Activated naive CD4-positive, alpha-beta T cell treated with anti-CD3 and anti-CD28 coated beads, Interleukin-2, amount 50 U/mL, for 24 hours (primary cell): ENCODE measurements around the gene SIPA1L3.
A peak's percentile ranks its signal among the peaks of the same experiment; 100 is the strongest.
"Not testable (repeated sequence)": the region's sequence is repeated elsewhere in the genome, so short reads cannot be mapped to it uniquely, and the experiment has no call there.

ENCODE experiments used
- H3K27ac Mint-ChIP-seq: one replicate; pipeline ENCODE4 v1.8.0; 2021; ENCODE audit warnings: mild to moderate bottlenecking, mixed read lengths
- H3K27me3 Mint-ChIP-seq: one replicate; pipeline ENCODE4 v1.8.0; 2021; ENCODE audit warnings: mixed read lengths
- H3K36me3 Mint-ChIP-seq: one replicate; pipeline ENCODE4 v1.8.0; 2021; ENCODE audit warnings: mixed read lengths
- H3K4me1 Mint-ChIP-seq: one replicate; pipeline ENCODE4 v1.8.0; 2021; ENCODE audit warnings: mixed read lengths
- H3K4me3 Mint-ChIP-seq: one replicate; pipeline ENCODE4 v1.8.0; 2021; ENCODE audit warnings: mild to moderate bottlenecking, mixed read lengths
- H3K9me3 Mint-ChIP-seq: one replicate; pipeline ENCODE4 v1.8.0; 2021; ENCODE audit warnings: mixed read lengths

The SIPA1L3 gene, protein sequence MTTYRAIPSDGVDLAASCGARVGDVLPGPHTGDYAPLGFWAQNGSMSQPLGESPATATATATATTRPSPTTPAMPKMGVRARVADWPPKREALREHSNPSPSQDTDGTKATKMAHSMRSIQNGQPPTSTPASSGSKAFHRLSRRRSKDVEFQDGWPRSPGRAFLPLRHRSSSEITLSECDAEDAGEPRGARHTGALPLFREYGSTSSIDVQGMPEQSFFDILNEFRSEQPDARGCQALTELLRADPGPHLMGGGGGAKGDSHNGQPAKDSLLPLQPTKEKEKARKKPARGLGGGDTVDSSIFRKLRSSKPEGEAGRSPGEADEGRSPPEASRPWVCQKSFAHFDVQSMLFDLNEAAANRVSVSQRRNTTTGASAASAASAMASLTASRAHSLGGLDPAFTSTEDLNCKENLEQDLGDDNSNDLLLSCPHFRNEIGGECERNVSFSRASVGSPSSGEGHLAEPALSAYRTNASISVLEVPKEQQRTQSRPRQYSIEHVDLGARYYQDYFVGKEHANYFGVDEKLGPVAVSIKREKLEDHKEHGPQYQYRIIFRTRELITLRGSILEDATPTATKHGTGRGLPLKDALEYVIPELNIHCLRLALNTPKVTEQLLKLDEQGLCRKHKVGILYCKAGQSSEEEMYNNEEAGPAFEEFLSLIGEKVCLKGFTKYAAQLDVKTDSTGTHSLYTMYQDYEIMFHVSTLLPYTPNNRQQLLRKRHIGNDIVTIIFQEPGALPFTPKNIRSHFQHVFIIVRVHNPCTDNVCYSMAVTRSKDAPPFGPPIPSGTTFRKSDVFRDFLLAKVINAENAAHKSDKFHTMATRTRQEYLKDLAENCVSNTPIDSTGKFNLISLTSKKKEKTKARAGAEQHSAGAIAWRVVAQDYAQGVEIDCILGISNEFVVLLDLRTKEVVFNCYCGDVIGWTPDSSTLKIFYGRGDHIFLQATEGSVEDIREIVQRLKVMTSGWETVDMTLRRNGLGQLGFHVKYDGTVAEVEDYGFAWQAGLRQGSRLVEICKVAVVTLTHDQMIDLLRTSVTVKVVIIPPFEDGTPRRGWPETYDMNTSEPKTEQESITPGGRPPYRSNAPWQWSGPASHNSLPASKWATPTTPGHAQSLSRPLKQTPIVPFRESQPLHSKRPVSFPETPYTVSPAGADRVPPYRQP (N-terminal part only)

DNA sequence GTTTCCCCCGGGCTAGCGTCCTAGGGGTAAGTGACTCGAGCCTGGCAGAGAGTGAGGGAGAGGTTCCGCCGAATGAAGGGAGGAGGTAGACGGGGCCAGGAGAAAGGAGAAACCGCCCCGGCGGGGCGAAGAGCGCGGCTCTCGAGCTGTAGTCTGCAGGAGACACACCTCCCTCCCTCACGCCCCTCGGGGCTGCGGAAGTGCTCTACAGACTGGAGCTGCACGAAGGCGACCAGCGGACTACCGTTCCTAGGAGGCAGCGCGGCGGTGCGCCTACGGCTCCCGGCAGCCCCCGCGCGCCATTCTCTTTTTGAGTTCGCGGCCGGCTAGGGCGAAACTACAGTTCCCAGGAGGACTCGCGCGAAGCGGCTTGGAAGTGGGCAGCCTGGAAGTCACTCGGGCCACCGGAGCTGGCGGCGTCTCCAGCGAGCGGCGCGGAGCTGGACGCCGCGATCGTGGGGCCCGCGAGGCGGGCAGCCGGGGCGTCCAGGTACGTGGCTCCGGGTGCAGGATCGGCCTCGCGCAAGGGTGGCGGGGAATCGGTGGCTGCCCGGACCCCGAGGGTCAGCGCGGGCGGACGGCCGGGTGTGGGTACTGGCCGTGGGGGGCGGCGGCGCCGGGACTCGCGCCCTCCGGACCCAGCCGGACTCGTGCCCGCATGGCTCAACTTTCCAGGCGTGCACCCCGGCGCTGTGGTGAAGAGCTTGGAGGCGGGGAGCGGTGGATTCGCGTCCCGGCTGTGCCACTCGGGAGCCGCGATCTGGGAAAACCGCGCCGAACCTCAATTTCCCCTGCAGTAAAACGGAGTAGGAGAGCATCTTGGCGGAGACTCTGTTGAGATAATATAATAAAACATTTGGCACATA, at the start of gene SIPA1L3:
Gene SIPA1L3, plus strand, starts transcription at position 340 of the 866 bp plus-strand sequence. CDS start 174,358 bp downstream, outside the sequence.
- peak within 1 kb of the TSS; percentile 83 for H3K27ac Mint-ChIP-seq

DNA sequence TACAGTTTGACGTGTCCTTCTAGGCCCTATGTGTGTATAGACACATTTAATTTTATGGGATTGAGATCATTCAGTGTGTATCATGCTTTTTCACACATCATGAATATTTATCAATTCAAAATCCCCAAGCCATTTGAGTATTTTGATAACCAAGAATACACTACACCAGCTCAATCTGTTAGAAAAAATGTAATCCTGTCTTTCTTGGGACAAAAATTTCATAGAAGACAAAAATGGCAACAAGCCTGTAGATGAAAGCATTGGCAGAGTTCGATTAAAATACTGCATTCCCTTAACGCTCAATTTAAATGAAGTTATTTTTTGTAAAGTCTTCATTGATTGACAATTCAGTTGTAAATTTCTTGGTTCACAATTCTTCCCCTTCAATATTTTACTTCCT, 42.5 kb upstream of the SIPA1L3 start:
- no peak overlapping the region for H3K27ac Mint-ChIP-seq
- H3K4me3 Mint-ChIP-seq = no peak overlapping the region
- no peaks in the 10 kb centered on the region for H3K4me1 Mint-ChIP-seq
- no peaks in the 10 kb centered on the region for H3K36me3 Mint-ChIP-seq
- H3K9me3 Mint-ChIP-seq = no peaks in the 10 kb centered on the region
- peaks cover 3% of the 10 kb centered on the region for H3K27me3 Mint-ChIP-seq

More for the DNA sequence above, at the start of gene SIPA1L3:
- Mint-ChIP-seq H3K4me3 (peak within 1 kb of the TSS; percentile 84), H3K4me1 (peaks cover 32% of the 10 kb centered on the region), H3K36me3 (no peaks in the 10 kb centered on the region), H3K27me3 (no peaks in the 10 kb centered on the region), H3K9me3 (no peaks in the 10 kb centered on the region)

DNA sequence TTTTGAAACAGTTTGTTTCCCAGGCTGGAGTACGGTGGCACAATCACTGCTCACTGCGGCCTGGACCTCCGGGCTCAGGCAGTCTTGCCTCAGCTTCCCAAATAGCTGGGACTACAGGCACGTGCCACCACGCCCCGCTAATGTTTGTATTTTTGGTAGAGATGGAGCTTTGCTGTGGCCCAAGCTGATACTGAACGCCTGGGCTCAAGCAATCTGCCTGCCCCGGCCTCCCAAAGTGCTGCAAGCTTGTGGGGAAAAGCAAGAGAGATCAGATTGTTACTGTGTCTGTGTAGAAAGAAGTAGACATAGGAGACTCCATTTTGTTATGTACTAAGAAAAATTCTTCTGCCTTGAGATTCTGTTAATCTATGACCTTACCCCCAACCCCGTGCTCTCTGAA, 41.1 kb upstream of the SIPA1L3 start:
- H3K4me1 Mint-ChIP-seq, H3K36me3 Mint-ChIP-seq, H3K27ac Mint-ChIP-seq, H3K9me3 Mint-ChIP-seq, H3K4me3 Mint-ChIP-seq, H3K27me3 Mint-ChIP-seq: not testable (repeated sequence)

DNA sequence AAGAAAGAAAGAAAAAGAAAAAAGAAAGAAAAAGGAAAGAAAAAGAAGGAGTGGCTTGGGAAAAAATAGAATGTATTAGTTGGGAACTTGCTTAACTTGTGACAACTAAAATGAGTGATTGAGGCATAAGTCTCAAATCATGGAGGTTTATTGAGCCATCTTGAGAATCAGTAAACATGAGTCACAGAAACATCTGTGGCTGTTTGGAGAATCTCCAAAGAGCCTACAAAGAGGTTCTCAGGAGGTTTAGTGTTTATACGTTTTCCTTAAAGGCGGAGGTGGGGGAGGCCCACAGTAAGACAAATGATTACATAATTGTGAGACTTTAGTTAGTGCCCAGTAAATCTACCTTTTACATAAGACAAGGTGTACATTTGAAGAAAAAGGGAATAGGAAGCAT, 39.2 kb upstream of the SIPA1L3 start:
- Mint-ChIP-seq H3K36me3 (no peaks in the 10 kb centered on the region), H3K4me3 (no peak overlapping the region), H3K27ac (no peak overlapping the region), H3K9me3 (no peaks in the 10 kb centered on the region), H3K27me3 (peaks cover 11% of the 10 kb centered on the region), H3K4me1 (no peaks in the 10 kb centered on the region)

DNA sequence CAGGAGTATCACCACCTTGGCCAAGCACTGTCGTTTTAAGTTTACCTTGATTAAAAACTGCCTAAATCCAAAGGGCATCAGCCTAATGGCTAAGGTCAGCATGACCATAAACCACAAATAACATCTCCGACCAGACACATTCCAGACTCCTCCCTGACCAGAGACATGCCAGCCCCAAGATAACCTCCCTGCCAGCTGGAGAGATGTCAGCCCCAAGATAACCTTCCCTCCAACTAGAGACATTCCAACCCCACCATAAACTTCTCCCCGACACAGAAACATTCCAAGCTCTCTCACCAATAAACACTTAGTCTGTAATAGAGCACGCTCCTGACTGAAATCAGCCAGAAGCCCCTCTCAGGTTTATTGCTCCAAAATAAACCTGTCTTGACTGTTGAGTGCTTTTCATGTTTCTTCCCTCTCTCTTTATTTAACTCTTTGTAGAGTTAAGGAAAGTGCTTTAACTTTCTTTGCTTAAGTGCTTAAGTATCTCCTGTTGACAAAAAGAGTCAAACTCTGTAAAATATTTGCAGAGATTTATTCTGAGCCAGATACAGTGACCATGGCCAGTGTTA, 37.2 kb upstream of the SIPA1L3 start:
- Mint-ChIP-seq H3K36me3 (no peaks in the 10 kb centered on the region), H3K27me3 (peaks cover 11% of the 10 kb centered on the region), H3K27ac (no peak overlapping the region)

DNA sequence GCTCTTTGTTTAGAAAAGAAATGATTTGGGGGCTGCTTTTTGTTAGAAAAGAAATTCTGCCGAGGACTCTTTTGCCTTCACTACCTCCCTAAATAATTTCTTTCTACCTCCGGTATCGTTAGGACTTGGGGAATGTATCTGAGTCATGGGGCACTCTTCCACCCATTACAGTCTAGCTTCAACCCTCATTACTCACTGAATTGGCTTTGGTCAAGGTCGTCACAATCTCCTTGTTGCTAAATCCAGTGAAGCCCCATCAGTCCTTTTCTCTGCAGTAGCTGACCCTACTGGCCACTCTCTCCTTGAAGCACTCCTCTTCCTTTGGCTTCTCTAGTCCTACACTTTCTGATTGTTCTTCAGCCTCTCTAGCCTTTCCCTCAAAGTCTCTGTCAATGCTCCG, 34.6 kb upstream of the SIPA1L3 start:
- peaks cover 8% of the 10 kb centered on the region for H3K27me3 Mint-ChIP-seq
- no peaks in the 10 kb centered on the region for H3K4me1 Mint-ChIP-seq
- H3K9me3 Mint-ChIP-seq = no peaks in the 10 kb centered on the region
- no peak overlapping the region for H3K27ac Mint-ChIP-seq
- no peak overlapping the region for H3K4me3 Mint-ChIP-seq
- H3K36me3 Mint-ChIP-seq = no peaks in the 10 kb centered on the region

More for the DNA sequence above, 37.2 kb upstream of the SIPA1L3 start:
- H3K4me1 Mint-ChIP-seq = no peaks in the 10 kb centered on the region
- H3K9me3 Mint-ChIP-seq = no peaks in the 10 kb centered on the region
- H3K4me3 Mint-ChIP-seq = no peak overlapping the region

DNA sequence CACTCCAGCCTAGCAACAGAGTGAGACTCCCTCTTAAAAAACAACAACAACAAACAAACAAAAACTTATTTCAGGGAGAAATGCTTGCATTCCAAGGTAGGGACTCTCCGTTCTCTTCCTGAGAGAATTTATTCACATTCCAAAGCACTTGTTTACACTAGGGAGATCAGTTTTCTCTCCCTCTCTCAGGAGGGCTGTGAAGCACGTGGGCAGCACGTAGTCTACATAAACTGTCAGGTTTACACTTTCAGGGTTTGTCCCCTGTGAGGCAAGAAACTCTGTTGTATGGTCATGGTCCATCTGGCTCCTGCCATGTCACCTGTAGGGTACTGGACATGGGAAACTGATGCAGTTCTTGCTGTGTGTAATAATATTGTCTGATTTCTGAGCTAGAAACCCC, 32.2 kb upstream of the SIPA1L3 start:
- no peak overlapping the region for H3K4me3 Mint-ChIP-seq

DNA sequence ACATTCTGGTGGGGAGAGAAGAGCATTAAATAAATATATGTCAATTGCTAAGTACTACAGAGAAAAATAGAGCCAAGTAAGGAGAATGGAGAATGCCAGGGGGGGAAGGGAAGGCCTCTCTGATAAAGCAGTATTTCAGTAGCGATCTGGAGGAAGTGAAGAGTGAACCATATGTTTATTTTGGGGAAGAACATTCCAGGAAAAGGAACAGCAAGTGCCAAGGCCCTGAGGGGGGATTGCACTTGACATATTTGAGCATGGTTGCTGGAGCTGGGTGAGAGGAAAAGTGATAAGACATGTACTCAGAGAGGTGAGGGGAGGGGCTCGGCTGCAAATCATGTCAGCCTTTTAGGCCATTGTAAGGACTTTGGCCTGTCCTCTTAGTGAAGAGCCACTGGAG, 31.0 kb upstream of the SIPA1L3 start:
- H3K9me3 Mint-ChIP-seq = no peaks in the 10 kb centered on the region
- no peak overlapping the region for H3K4me3 Mint-ChIP-seq
- H3K27ac Mint-ChIP-seq = no peak overlapping the region
- H3K4me1 Mint-ChIP-seq = no peaks in the 10 kb centered on the region
- peaks cover 5% of the 10 kb centered on the region for H3K27me3 Mint-ChIP-seq
- H3K36me3 Mint-ChIP-seq = no peaks in the 10 kb centered on the region

More for the DNA sequence above, 32.2 kb upstream of the SIPA1L3 start:
- Mint-ChIP-seq H3K4me1 (no peaks in the 10 kb centered on the region), H3K27ac (no peak overlapping the region), H3K9me3 (no peaks in the 10 kb centered on the region), H3K36me3 (no peaks in the 10 kb centered on the region), H3K27me3 (peaks cover 8% of the 10 kb centered on the region)

DNA sequence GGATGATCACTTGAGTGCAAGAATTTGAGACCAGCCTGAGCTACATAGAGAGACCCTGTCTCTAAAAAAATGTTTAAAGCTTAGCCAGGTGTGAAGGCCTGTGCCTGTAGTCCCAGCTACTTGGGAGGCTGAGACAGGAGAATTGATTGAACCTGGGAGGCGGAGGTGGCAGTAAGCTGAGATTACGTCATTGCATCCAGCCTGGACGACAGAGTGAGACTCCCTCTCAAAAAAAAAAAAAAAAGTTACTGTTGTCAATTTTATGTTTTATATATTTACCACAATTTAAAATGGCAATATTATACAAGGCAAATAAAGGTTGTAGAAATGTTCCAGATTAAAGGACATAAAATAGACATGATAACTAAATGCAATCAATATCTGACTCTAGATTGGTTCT, 29.9 kb upstream of the SIPA1L3 start:
- Mint-ChIP-seq H3K36me3 (no peaks in the 10 kb centered on the region), H3K27me3 (peaks cover 3% of the 10 kb centered on the region), H3K4me3 (no peak overlapping the region), H3K9me3 (no peaks in the 10 kb centered on the region), H3K27ac (no peak overlapping the region), H3K4me1 (no peaks in the 10 kb centered on the region)

DNA sequence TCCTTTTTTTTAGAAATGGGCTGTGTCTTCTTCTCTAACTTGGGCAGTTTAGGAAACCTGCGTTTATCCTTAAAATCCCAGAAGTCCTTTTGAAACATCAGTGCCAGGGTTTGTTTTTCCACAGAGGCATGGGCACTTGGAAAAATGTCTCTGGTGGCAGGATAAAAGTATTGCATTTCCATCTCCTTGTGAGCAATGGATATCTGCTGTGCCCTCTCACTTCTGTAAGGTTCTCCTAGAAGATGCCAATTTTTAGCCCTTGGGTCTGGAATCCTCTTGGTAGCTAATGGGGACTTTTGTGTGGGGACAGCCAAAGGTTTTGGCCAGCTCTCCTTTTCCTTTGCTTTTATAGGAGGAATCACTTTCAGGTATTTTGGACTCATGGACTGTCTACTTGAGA, 21.6 kb upstream of the SIPA1L3 start:
- Mint-ChIP-seq H3K27me3 (no peaks in the 10 kb centered on the region), H3K4me3 (no peak overlapping the region), H3K27ac (no peak overlapping the region), H3K4me1 (no peaks in the 10 kb centered on the region), H3K36me3 (no peaks in the 10 kb centered on the region), H3K9me3 (no peaks in the 10 kb centered on the region)

DNA sequence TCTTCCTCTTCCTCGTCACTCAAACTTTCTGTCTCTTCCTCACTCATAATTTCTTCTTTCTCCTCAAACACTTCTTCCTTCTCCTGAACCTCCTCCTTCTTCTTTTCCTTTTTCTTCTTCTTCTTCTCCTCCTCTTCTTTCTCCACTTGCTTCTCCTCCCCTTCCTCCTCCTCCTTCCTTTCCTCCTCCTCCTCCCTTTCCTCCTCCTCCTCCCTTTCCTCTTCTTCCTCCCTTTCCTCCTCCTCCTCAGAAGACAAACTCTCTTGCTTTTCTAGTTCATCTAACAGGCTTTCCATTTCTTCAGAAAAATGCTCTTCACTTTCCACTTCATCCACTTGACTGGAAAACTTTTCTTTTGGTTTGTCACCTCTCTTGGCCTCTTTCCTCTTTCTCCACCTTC, 20.4 kb upstream of the SIPA1L3 start:
- Mint-ChIP-seq H3K4me3 (no peak overlapping the region), H3K4me1 (no peaks in the 10 kb centered on the region), H3K36me3 (no peaks in the 10 kb centered on the region), H3K9me3 (no peaks in the 10 kb centered on the region), H3K27me3 (no peaks in the 10 kb centered on the region), H3K27ac (no peak overlapping the region)

DNA sequence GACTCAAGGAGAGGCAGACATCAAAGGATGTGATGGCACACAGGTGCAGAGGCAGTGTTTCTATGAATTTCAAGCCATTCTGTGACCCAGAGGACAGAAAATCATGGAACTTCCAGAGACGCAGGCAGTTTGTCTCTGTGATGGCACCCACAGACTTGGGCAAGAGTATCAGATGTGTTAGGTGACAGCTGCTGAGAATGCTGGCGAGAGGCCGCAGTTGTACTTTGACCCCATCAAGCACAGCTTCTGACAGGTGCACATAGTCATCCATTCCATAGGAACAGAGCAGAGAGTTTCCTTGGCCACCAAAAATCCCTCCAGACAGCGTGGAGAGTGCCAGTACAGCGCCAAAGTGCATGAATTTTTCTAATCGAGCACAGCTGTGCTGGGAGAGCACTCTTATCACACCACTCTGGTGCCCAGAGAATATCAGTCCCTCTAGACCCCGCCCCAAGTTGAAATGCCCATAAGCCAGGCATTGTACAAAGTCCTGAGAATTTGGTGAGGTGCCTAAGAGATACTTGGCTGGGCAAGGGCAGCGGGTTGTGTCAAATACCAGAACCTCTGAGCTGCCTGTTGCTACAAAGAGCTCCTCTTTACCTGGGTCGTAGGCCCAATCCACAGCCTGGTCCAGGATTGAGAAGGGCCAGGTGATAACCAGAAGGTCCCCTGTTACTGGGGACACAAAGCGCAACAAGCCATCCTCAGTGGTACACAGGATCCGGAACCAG, 13.0 kb upstream of the SIPA1L3 start:
- H3K27me3 Mint-ChIP-seq = peaks cover 2% of the 10 kb centered on the region
- H3K4me3 Mint-ChIP-seq = no peak overlapping the region
- no peak overlapping the region for H3K27ac Mint-ChIP-seq
- no peaks in the 10 kb centered on the region for H3K36me3 Mint-ChIP-seq
- no peaks in the 10 kb centered on the region for H3K9me3 Mint-ChIP-seq
- H3K4me1 Mint-ChIP-seq = peaks cover 3% of the 10 kb centered on the region

DNA sequence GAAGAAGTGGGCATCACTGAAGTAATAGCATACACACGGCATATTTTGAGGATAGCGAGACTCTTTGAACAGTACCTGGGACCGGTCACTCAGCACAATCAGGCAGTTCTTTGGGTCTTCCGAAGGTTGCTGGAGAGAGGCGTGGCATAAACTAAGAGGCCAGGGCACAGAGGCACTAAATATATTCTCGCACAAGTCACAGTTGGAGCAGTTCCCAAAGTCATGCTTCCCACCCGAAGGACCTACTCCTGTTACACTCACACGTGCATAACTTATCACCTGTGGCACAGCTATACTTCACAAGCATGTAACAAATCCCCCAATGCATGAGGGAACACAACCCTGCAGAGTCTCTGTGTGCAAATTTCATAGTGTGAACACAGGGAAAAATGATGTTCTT, 10.8 kb upstream of the SIPA1L3 start:
- Mint-ChIP-seq H3K36me3 (no peaks in the 10 kb centered on the region), H3K4me1 (peaks cover 3% of the 10 kb centered on the region), H3K27me3 (peaks cover 2% of the 10 kb centered on the region), H3K9me3 (no peaks in the 10 kb centered on the region), H3K27ac (no peak overlapping the region), H3K4me3 (no peak overlapping the region)

DNA sequence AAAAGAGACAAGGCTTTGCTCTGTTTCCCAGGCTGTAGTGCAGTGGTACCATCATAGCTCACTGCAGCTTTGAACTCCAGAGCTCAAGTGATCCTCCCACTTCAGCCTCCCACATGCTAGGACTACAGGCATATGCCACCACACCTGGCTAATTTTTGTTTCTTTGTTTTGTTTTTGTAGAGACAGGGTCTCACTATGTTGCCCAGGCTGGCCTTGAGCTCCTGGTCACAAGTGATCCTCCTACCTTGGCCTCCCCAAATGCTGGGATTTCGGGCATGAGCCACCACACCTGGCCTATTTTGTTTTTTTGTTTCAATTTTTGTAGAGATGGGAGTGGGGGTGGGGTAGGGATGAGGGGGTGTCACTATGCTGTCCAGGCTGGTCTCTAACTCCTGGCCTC, 7.6 kb upstream of the SIPA1L3 start:
- H3K27me3 Mint-ChIP-seq = no peaks in the 10 kb centered on the region
- no peak overlapping the region for H3K4me3 Mint-ChIP-seq
- no peak overlapping the region for H3K27ac Mint-ChIP-seq
- no peaks in the 10 kb centered on the region for H3K36me3 Mint-ChIP-seq
- H3K4me1 Mint-ChIP-seq = peaks cover 3% of the 10 kb centered on the region
- no peaks in the 10 kb centered on the region for H3K9me3 Mint-ChIP-seq
